ENCODE data around the gene DCDC1. TPM values are rescaled to one million over a fixed set of nuclear protein-coding genes. Genes with fewer than 3 reads are reported as not detected.
"Not testable (repeated sequence)": the region's sequence is repeated elsewhere in the genome, so short reads cannot be mapped to it uniquely, and the experiment has no call there.

Gene DCDC1
- total RNA-seq, 1 donor from 2014 or later = 2.6 TPM

- Mint-ChIP-seq H3K4me1 (no peaks in the 10 kb centered on the region), H3K27me3 (ENCODE audit: low read depth) (no peaks in the 10 kb centered on the region), H3K4me3 (no peak overlapping the region), H3K9me3 (peaks cover 14% of the 10 kb centered on the region), H3K27ac (ENCODE audit: unreplicated experiment) (no peak overlapping the region), H3K36me3 (ENCODE audit: low read depth) (peaks cover 5% of the 10 kb centered on the region)
- TF ChIP-seq, protein P1, sequence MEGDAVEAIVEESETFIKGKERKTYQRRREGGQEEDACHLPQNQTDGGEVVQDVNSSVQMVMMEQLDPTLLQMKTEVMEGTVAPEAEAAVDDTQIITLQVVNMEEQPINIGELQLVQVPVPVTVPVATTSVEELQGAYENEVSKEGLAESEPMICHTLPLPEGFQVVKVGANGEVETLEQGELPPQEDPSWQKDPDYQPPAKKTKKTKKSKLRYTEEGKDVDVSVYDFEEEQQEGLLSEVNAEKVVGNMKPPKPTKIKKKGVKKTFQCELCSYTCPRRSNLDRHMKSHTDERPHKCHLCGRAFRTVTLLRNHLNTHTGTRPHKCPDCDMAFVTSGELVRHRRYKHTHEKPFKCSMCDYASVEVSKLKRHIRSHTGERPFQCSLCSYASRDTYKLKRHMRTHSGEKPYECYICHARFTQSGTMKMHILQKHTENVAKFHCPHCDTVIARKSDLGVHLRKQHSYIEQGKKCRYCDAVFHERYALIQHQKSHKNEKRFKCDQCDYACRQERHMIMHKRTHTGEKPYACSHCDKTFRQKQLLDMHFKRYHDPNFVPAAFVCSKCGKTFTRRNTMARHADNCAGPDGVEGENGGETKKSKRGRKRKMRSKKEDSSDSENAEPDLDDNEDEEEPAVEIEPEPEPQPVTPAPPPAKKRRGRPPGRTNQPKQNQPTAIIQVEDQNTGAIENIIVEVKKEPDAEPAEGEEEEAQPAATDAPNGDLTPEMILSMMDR (conservative IDR thresholded peaks at IDR 0.05) = no peak
- DNase-seq (ENCODE audit: low read depth, low spot score) = no peak
Observed at GRCh38 chr11:30967579-30967978, 402.0 kb downstream of the DCDC1 start.

- TF ChIP-seq, protein P1 (conservative IDR thresholded peaks at IDR 0.05) = peak; percentile 84
- Mint-ChIP-seq H3K36me3 (ENCODE audit: low read depth) (peaks cover 2% of the 10 kb centered on the region), H3K4me3 (no peak overlapping the region), H3K27ac (ENCODE audit: unreplicated experiment) (no peak overlapping the region), H3K9me3 (peaks cover under 1% of the 10 kb centered on the region), H3K27me3 (ENCODE audit: low read depth) (no peaks in the 10 kb centered on the region), H3K4me1 (no peaks in the 10 kb centered on the region)
- peak; percentile 5 for DNase-seq (ENCODE audit: low read depth, low spot score)
Observed at GRCh38 chr11:30960387-30960992, 409.0 kb downstream of the DCDC1 start.

DNA sequence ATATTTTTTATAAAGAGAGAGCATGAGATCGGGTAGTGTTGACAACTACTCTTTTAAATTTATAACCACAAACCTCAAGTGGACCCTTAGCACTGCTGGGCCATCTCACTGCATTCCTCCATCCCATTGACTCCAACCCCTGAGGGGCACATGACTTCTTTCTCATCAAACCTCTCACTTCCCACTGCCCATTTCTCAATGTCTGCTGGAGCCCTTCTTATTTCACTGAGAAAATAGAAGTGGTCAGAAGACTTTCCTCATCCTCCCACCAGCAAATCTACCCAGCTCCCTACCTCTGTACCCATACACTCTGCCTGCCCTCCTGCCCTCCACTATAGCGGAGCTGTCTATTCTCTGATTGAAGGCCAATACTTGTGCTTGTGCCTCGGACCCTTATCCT, 412.8 kb downstream of the DCDC1 start:
- H3K4me3 Mint-ChIP-seq = no peak overlapping the region
- H3K9me3 Mint-ChIP-seq = peaks cover 5% of the 10 kb centered on the region
- DNase-seq (ENCODE audit: low read depth, low spot score) = no peak
- H3K27me3 Mint-ChIP-seq (ENCODE audit: low read depth) = peaks cover 3% of the 10 kb centered on the region
- TF ChIP-seq, protein P1 (conservative IDR thresholded peaks at IDR 0.05) = no peak
- no peaks in the 10 kb centered on the region for H3K4me1 Mint-ChIP-seq
- H3K27ac Mint-ChIP-seq (ENCODE audit: unreplicated experiment) = no peak overlapping the region
- H3K36me3 Mint-ChIP-seq (ENCODE audit: low read depth) = no peaks in the 10 kb centered on the region

GRCh38 chr11:30949838-30950237, 419.7 kb downstream of the DCDC1 start:
- TF ChIP-seq, protein P1 (conservative IDR thresholded peaks at IDR 0.05) = no peak
- Mint-ChIP-seq H3K4me1 (no peaks in the 10 kb centered on the region), H3K27ac (ENCODE audit: unreplicated experiment) (no peak overlapping the region), H3K27me3 (ENCODE audit: low read depth) (no peaks in the 10 kb centered on the region), H3K9me3 (peaks cover 13% of the 10 kb centered on the region), H3K36me3 (ENCODE audit: low read depth) (peaks cover 7% of the 10 kb centered on the region), H3K4me3 (no peak overlapping the region)
- DNase-seq (ENCODE audit: low read depth, low spot score) = no peak

- H3K27ac Mint-ChIP-seq (ENCODE audit: unreplicated experiment); H3K27me3 Mint-ChIP-seq (ENCODE audit: low read depth); H3K4me3 Mint-ChIP-seq; H3K4me1 Mint-ChIP-seq; DNase-seq (ENCODE audit: low read depth, low spot score); H3K36me3 Mint-ChIP-seq (ENCODE audit: low read depth): not testable (repeated sequence)
- peaks cover 13% of the 10 kb centered on the region for H3K9me3 Mint-ChIP-seq
Observed at GRCh38 chr11:30947715-30948114, 421.8 kb downstream of the DCDC1 start.

DNA sequence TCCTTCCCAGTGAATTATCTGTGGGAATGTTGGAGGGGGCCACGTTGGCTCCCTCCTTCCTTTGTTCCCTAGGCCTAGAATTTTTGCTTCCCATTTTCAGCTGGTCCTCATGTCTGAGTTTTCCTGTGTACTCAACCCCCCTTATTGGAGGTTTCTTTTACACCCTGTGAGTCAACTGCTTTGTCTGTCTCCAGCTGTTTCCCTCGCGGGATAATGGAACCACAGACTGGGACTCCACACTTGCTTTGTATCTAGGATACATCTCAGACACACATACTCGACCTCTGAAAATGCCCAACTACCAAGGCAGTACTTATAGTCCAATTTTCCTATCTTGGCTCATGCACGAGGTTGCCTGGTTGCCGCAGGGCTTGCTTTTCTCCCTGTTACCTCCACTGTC, 430.7 kb downstream of the DCDC1 start:
- H3K4me3 Mint-ChIP-seq = no peak overlapping the region
- no peak overlapping the region for H3K27ac Mint-ChIP-seq (ENCODE audit: unreplicated experiment)
- no peaks in the 10 kb centered on the region for H3K27me3 Mint-ChIP-seq (ENCODE audit: low read depth)

More for the DNA sequence above, 430.7 kb downstream of the DCDC1 start:
- H3K36me3 Mint-ChIP-seq (ENCODE audit: low read depth) = peaks cover 11% of the 10 kb centered on the region
- H3K4me1 Mint-ChIP-seq = no peaks in the 10 kb centered on the region
- no peak for DNase-seq (ENCODE audit: low read depth, low spot score)
- TF ChIP-seq, protein P1 (conservative IDR thresholded peaks at IDR 0.05) = no peak
- peaks cover 5% of the 10 kb centered on the region for H3K9me3 Mint-ChIP-seq
